C4-2B (cell line): ENCODE measurements around the gene ATXN2L.

ENCODE experiments used
- H3K27ac ChIP-seq: fragments of 450-650 bp; 2 replicates; pipeline ENCODE4 v1.5.1; 2017
- ZFX ChIP-seq: fragments of 450-650 bp; IDR thresholded peaks from 2 replicates; pipeline ENCODE4 v1.6.1; 2017
- TF ChIP-seq, protein P1 (sequence below): fragments of 450-650 bp; conservative IDR thresholded peaks from 2 replicates; pipeline ENCODE4 v1.5.1; 2017; ENCODE audit warnings: mild to moderate bottlenecking

Gene ATXN2L

GRCh38 chr16:28823291-28823872, 583 bp downstream of the ATXN2L start:
- peak overlapping the region; percentile 99 for H3K27ac ChIP-seq

GRCh38 chr16:28823873-28824716, 1.3 kb downstream of the ATXN2L start:
- peak overlapping the region; percentile 99 for H3K27ac ChIP-seq
- TF ChIP-seq, protein P1, sequence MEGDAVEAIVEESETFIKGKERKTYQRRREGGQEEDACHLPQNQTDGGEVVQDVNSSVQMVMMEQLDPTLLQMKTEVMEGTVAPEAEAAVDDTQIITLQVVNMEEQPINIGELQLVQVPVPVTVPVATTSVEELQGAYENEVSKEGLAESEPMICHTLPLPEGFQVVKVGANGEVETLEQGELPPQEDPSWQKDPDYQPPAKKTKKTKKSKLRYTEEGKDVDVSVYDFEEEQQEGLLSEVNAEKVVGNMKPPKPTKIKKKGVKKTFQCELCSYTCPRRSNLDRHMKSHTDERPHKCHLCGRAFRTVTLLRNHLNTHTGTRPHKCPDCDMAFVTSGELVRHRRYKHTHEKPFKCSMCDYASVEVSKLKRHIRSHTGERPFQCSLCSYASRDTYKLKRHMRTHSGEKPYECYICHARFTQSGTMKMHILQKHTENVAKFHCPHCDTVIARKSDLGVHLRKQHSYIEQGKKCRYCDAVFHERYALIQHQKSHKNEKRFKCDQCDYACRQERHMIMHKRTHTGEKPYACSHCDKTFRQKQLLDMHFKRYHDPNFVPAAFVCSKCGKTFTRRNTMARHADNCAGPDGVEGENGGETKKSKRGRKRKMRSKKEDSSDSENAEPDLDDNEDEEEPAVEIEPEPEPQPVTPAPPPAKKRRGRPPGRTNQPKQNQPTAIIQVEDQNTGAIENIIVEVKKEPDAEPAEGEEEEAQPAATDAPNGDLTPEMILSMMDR: no peak
- no peak for TF ChIP-seq ZFX

More at GRCh38 chr16:28823291-28823872, 583 bp downstream of the ATXN2L start:
- TF ChIP-seq ZFX: peak; percentile 93
- TF ChIP-seq, protein P1: no peak

- H3K27ac ChIP-seq: peak overlapping the region; percentile 99
- TF ChIP-seq, protein P1: no peak
- no peak for TF ChIP-seq ZFX
Measured at GRCh38 chr16:28824717-28824973, 1.8 kb downstream of the ATXN2L start.

DNA sequence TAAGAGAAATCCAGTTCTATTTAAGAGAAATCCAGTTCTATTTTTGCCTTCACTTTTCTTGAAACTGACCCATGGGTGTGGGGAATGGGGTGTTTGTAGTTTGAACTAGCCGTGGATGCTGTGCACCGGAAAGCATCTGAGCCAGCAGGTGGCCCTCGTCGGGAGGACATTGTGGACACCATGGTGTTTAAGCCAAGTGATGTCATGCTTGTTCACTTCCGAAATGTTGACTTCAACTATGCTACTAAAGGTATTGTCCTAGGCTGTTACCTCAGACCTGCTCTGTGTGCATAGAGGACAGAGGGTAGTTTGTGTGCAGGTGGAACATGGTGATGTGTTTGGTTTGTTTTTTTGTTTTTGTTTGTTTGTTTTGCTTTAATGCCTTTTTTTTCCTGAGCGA, 3.3 kb downstream of the ATXN2L start:
- TF ChIP-seq, protein P1: no peak
- no peak for TF ChIP-seq ZFX
- no peak overlapping the region for H3K27ac ChIP-seq

- TF ChIP-seq, protein P1: no peak
- TF ChIP-seq ZFX: no peak
- no peak overlapping the region for H3K27ac ChIP-seq
Measured at GRCh38 chr16:28829747-28830146, 6.9 kb downstream of the ATXN2L start.

DNA sequence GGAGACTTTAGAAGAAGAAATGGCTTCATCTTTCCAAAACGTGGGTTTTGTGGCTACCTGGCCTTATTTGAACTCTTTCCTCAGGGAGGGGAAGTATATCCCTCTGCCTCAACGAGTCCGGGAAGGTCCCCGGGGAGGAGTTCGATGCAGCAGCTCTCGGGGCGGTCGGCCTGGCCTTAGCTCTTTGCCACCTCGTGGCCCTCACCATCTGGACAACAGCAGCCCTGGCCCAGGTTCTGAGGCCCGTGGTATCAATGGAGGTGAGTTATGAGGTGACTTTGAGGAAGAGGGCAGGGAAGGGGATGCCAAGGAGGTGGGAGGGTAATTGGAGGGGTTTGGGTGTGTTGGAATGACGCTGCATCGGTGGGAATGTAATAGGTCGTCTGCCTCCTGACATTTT, 7.7 kb downstream of the ATXN2L start:
- no peak for TF ChIP-seq ZFX
- TF ChIP-seq, protein P1: no peak

DNA sequence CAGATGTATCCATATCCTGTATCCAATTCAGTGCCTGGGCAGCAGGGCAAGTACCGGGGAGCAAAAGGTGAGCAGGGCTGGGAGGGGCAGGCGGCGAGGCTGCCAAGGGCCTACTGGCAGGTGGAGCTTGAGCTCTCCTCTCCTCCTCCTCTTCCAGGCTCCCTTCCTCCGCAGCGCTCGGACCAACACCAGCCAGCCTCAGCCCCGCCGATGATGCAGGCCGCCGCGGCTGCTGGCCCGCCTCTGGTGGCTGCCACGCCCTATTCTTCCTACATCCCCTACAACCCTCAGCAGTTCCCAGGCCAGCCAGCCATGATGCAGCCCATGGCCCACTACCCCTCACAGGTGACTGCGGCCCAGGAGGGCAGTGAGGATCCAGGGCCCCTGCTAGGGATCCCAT, 11.6 kb downstream of the ATXN2L start:
- no peak overlapping the region for H3K27ac ChIP-seq
- no peak for TF ChIP-seq ZFX
- TF ChIP-seq, protein P1: no peak

More for the DNA sequence above, 7.7 kb downstream of the ATXN2L start:
- H3K27ac ChIP-seq: no peak overlapping the region
